ENCODE measurements around the gene REXO1.

Gene REXO1

DNA sequence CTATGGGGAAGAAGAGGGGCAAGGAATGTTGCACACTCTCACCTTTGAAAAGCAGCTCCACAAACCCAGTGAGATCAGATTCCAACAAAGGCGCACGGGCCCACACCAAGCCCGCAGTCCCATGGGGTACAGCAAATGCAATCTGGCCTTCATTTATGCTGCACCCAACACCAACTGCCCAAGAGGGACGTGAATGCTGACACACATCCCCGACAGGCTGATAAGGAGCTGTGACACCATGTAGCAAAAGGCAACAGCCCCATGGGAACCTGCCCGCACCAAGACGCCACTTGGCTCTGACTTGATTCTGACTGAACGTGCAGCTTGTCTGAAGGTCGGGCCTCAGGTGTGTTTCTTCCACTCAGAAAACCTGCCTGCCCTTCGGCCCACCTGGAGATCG lies 17.3 kb downstream of the REXO1 start:
- no peak overlapping the region for H3K4me3 ChIP-seq (ENCODE audit: low read length)
- no peak for TF ChIP-seq CTCF (IDR thresholded peaks at IDR 0.05; ENCODE audit: insufficient read depth, low read depth, low read length, missing control alignments)
- DNase-seq (ENCODE audit: low read depth), result no peak

DNA sequence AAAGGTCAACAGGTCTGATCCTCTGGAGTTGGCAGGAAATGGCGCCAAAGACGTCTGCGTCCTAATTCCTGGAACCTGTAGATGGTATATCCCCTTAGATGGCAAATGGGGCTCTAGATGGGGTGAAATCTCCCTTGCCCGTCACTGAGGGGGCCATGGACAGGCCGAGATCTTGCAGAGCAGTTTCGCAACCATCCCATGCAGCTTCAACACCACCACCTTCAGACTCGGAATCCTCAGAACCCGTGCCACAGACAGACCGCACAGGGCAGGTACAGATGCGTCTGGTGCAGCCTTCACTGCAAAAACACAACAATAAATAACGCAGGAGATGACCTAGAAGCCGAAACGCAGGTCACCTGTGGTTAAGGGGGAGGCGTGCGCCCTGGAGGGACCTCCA lies 17.7 kb downstream of the REXO1 start:
- no peak for DNase-seq (ENCODE audit: low read depth)
- TF ChIP-seq CTCF (IDR thresholded peaks at IDR 0.05; ENCODE audit: insufficient read depth, low read depth, low read length, missing control alignments), result no peak
- no peak overlapping the region for H3K4me3 ChIP-seq (ENCODE audit: low read length)

DNA sequence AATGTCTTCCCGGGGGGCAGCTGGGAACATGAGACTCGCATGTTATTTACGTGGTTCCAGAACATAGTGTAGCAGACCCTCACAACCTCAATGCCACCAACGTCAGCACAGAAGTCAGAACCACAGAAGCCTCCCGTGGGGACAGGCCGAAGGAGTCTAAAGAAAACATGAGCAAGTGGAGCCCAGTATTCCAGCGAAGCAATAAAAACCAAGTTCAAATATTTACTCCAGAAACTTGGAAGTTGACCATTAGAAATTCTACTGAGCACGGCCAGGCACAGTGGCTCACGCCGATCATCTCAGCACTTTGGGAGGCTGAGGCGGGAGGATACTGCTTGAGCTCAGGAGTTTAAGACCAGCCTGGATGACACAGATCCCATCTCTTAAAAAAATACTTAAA lies 18.3 kb downstream of the REXO1 start:
- no peak overlapping the region for H3K4me3 ChIP-seq (ENCODE audit: low read length)
- DNase-seq (ENCODE audit: low read depth), result no peak
- no peak for TF ChIP-seq CTCF (IDR thresholded peaks at IDR 0.05; ENCODE audit: insufficient read depth, low read depth, low read length, missing control alignments)

- no peak overlapping the region for H3K4me3 ChIP-seq (ENCODE audit: low read length)
- DNase-seq (ENCODE audit: low read depth), result no peak
- TF ChIP-seq CTCF (IDR thresholded peaks at IDR 0.05; ENCODE audit: insufficient read depth, low read depth, low read length, missing control alignments), result no peak
Observed at GRCh38 chr19:1828279-1829238, 19.7 kb downstream of the REXO1 start.

- no peak for TF ChIP-seq CTCF (IDR thresholded peaks at IDR 0.05; ENCODE audit: insufficient read depth, low read depth, low read length, missing control alignments)
- no peak overlapping the region for H3K4me3 ChIP-seq (ENCODE audit: low read length)
- DNase-seq (ENCODE audit: low read depth), result no peak
Observed at GRCh38 chr19:1827566-1828278, 20.6 kb downstream of the REXO1 start.

DNA sequence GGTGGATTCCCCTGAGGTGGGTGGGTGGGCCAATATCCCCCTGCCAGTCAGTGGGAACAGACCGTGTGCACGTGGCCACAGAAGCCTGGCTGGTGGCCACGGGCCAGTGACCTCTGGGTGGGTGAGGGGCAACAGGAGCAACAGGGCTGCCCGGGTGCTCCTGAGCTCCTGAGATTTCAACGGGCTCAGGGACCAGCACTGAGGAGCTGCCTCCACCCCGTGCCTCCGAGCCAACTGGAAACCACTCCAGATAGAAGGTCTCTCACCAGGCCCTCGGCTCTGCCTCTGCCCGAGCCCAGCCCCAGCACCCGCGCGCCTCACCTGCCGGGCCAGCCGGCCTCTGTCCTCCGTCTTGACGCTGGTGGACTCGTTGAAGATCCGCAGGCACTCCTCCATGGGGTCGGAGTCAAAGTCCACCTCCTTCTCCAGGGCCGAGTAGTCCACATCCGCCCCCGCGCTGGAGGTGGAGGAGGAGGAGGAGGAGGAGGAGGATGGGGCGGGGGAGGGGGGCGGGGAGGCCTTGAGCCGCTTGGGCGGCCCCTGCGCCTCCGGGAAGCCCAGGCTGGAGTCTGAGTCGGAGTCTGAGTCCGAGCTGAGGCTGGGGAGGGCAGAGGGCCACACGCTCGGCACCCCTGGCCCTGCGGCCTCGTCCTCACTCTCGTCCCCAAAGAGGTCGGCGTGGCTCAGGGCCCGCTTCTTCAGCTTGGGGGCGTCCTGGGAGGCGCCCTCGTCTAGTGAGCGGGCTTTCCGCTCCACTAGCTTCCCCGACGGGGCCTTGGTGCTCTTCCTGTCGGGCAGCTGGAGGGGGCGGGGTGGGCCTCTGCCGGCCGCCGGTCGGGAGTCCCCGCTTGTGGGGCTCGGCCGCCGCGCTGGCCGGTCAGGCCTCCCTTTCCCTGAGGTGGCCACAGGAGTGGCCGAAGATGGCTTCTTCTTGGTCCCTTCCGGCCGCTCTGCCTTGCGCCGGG lies 21.4 kb downstream of the REXO1 start:
- no peak overlapping the region for H3K4me3 ChIP-seq (ENCODE audit: low read length)
- TF ChIP-seq CTCF (IDR thresholded peaks at IDR 0.05; ENCODE audit: insufficient read depth, low read depth, low read length, missing control alignments), result no peak

More for the DNA sequence above, 21.4 kb downstream of the REXO1 start:
- DNase-seq (ENCODE audit: low read depth), result no peak

All from epithelial cell of esophagus (primary cell).